ENCODE measurements around the gene PPP1R9A. TPM values are rescaled to one million over a fixed set of nuclear protein-coding genes. Genes with fewer than 3 reads are reported as not detected.

The PPP1R9A gene
- total RNA-seq, 1 donor = under 0.01 TPM

- no peak for DNase-seq (ENCODE audit: low read depth)
- TF ChIP-seq, protein P1, sequence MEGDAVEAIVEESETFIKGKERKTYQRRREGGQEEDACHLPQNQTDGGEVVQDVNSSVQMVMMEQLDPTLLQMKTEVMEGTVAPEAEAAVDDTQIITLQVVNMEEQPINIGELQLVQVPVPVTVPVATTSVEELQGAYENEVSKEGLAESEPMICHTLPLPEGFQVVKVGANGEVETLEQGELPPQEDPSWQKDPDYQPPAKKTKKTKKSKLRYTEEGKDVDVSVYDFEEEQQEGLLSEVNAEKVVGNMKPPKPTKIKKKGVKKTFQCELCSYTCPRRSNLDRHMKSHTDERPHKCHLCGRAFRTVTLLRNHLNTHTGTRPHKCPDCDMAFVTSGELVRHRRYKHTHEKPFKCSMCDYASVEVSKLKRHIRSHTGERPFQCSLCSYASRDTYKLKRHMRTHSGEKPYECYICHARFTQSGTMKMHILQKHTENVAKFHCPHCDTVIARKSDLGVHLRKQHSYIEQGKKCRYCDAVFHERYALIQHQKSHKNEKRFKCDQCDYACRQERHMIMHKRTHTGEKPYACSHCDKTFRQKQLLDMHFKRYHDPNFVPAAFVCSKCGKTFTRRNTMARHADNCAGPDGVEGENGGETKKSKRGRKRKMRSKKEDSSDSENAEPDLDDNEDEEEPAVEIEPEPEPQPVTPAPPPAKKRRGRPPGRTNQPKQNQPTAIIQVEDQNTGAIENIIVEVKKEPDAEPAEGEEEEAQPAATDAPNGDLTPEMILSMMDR (IDR thresholded peaks at IDR 0.05; ENCODE audit: insufficient read depth, low read depth, low read length) = no peak
- no peak overlapping the region for H3K4me3 ChIP-seq (ENCODE audit: low read depth, low read length)
Measured at GRCh38 chr7:95290166-95290830, 382.9 kb downstream of the PPP1R9A start.

DNA sequence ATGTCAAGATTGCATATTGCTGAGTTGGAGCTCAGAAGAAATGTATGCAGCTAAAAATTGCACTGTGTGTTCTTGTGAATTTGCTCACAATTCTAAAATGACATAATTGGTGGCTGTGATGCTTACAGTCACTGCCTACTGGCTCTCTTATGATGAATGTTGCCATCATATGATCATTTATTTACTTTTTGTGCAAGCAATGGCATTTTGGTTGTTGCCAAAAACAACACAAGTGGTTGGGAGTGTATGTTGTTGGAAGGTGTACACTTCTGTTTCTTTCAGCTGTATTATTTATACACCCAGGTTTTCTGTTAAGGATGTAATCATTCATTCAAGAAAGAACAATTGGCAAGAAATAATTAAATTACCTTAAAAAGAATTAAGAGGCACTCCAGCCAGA, 388.0 kb downstream of the PPP1R9A start:
- TF ChIP-seq, protein P1 (IDR thresholded peaks at IDR 0.05; ENCODE audit: insufficient read depth, low read depth, low read length) = no peak
- no peak for DNase-seq (ENCODE audit: low read depth)
- no peak overlapping the region for H3K4me3 ChIP-seq (ENCODE audit: low read depth, low read length)

GRCh38 chr7:95296456-95296855, 389.1 kb downstream of the PPP1R9A start:
- H3K4me3 ChIP-seq (ENCODE audit: low read depth, low read length) = no peak overlapping the region
- TF ChIP-seq, protein P1 (IDR thresholded peaks at IDR 0.05; ENCODE audit: insufficient read depth, low read depth, low read length) = no peak
- DNase-seq (ENCODE audit: low read depth) = no peak

GRCh38 chr7:95297041-95297440, 389.6 kb downstream of the PPP1R9A start:
- H3K4me3 ChIP-seq (ENCODE audit: low read depth, low read length) = no peak overlapping the region
- TF ChIP-seq, protein P1 (IDR thresholded peaks at IDR 0.05; ENCODE audit: insufficient read depth, low read depth, low read length) = no peak
- no peak for DNase-seq (ENCODE audit: low read depth)

DNA sequence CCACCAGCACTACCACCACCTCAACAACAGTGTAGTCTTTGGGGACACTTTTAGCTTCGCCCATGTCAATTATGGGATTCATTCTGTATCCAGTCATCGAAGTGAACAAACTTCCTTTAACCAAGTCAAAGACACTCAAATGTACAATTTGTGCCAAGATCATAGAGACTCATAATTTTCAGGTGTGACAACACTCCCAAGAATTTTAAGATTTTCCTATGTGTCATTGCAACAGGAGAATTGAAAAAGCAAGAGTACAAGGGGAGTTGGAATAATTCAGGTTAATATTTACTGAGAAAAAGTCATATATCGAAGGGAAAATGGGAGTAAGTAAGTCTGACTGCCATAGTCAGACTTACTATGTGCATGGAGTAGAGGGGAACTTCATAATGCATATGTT, 390.7 kb downstream of the PPP1R9A start:
- TF ChIP-seq, protein P1 (IDR thresholded peaks at IDR 0.05; ENCODE audit: insufficient read depth, low read depth, low read length) = no peak
- H3K4me3 ChIP-seq (ENCODE audit: low read depth, low read length) = no peak overlapping the region
- no peak for DNase-seq (ENCODE audit: low read depth)

DNA sequence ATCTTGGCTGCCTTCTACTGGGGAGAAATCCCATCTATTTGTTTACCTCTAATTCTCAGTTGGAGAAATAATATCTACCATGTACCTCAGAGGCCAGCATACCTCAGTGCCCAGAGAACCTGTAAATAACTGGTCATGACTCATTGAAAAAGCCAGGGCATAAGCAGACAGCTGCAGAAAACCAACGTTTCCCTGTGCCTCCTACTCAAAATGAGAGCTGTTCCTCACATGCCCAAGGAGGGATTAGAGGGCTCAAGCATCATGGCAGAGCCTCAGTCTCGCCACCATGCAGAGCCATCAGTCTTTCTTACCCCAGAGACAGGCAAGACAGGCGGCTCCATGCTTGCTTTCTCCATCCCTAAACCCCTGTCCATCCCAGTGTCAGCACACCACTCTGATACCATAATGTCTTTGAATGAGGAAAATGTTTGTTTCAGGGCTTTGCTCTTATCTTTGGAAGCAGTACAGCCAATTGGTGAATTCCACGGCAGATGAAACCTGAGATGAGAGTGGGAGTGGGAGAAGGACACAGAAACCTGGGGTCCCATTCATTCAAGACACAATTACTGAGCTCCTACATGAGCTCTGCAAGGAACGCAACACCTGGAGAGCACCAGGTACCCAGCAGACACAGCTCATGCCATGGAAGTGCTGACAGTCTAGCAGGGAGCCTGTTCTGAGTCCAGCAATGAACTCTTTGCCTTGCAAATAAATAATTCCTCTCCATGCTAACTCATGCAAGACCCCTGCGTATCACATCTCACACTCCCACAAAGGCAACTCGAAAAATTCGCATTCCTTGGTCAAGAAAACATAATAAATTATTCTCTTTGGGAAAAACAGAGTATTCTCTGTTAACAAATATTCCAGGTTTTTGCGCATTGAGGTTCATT, 395.9 kb downstream of the PPP1R9A start:
- DNase-seq (ENCODE audit: low read depth) = no peak
- TF ChIP-seq, protein P1 (IDR thresholded peaks at IDR 0.05; ENCODE audit: insufficient read depth, low read depth, low read length) = no peak

More for the DNA sequence above, 395.9 kb downstream of the PPP1R9A start:
- H3K4me3 ChIP-seq (ENCODE audit: low read depth, low read length) = no peak overlapping the region

Measured in fibroblast of villous mesenchyme (primary cell).